ENCODE data around the gene SLC25A12.

The SLC25A12 gene, protein sequence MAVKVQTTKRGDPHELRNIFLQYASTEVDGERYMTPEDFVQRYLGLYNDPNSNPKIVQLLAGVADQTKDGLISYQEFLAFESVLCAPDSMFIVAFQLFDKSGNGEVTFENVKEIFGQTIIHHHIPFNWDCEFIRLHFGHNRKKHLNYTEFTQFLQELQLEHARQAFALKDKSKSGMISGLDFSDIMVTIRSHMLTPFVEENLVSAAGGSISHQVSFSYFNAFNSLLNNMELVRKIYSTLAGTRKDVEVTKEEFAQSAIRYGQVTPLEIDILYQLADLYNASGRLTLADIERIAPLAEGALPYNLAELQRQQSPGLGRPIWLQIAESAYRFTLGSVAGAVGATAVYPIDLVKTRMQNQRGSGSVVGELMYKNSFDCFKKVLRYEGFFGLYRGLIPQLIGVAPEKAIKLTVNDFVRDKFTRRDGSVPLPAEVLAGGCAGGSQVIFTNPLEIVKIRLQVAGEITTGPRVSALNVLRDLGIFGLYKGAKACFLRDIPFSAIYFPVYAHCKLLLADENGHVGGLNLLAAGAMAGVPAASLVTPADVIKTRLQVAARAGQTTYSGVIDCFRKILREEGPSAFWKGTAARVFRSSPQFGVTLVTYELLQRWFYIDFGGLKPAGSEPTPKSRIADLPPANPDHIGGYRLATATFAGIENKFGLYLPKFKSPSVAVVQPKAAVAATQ

DNA sequence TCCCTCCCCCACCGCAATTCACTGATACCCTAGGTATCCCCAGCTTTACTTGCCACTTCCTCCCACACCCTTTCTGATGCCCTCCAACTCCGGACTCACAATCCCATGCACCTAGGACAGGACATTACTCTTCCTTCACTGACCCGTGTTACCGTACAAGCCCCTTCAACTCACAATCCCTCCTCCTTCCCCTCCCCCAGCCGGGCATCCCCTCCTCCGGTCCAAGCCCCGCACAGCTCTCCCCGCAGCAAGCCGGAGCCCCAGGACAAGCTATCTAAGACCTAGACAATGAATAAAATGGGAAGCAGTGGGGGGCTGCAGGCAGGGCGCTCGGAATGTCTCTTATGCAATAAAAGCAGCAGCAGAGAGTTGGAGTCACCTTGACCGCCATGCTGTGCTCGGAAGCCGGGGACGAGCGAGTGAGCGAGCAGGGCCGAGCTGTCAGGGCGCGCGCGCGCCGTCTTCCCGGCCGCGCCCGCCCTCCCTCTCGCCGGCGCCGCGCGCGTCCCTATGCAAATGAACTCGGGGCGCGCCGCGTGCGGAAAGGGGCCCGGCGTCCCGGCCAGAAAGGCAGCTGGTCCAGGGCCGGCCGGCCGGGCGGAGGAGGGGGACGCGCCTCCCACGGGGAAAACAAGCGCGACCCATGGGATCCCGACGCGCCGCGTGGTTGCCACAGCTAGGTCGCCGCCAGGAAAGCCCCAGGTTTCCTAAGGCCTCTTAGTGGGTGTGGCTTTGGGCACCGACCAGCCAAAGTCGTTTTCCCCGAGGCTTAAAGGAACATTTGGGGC is at the start of gene SLC25A12:
TSS of gene SLC25A12 (minus strand) at position 421 of the 788 bp plus-strand sequence. CDS start at position 391, 30 bp downstream.
- Mint-ChIP-seq H3K4me1 (peaks cover 32% of the 10 kb centered on the region), H3K27me3 (no peaks in the 10 kb centered on the region), H3K4me3 (peak within 1 kb of the TSS; percentile 91), H3K9me3 (no peaks in the 10 kb centered on the region), H3K36me3 (ENCODE audit: low read depth) (peaks cover 14% of the 10 kb centered on the region), H3K27ac (peak within 1 kb of the TSS; percentile 79)
- DNase-seq (peak; percentile 82), ATAC-seq (peak; percentile 97)

DNA sequence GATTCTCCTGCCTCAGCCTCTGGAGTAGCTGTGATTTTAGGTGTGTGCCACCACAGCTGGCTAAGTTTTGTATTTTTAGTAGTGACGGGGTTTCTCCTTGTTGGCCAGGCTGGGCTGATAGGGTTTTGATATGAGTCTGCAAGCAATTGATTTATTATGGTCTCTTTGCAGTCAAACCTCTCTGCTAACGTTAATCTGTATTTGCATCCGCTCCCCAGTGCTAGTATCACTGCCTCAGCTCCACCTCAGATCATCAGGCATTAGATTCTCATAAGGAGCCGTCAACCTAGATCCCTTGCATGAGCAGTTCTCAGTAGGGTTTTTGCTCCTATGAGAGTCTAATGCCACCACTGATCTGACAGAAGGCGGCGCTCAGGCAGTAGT is 47.3 kb upstream of the SLC25A12 start:
- Mint-ChIP-seq H3K9me3 (no peaks in the 10 kb centered on the region), H3K27me3 (no peaks in the 10 kb centered on the region), H3K4me3 (no peak overlapping the region), H3K4me1 (peaks cover 24% of the 10 kb centered on the region), H3K36me3 (ENCODE audit: low read depth) (peaks cover 21% of the 10 kb centered on the region), H3K27ac (no peak overlapping the region)
- no peak for DNase-seq
- ATAC-seq: no peak

DNA sequence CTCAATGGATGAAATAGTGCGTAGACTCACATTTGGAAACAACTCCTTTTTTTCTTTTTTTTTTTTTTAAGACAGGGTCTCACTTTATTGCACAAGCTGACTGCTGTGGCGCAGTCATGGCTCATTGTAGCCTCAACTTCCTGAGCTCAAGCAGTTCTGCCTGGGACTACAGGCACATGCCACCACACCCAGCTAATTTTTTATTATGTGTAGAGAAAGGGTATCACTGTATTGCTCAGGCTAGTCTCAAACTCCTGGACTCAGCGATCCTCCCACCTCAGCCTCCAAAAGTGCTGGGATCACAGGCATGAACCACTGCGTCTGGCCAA is 45.7 kb upstream of the SLC25A12 start:
- H3K36me3 Mint-ChIP-seq (ENCODE audit: low read depth): peaks cover 23% of the 10 kb centered on the region
- DNase-seq (no peak), ATAC-seq (no peak)
- H3K27ac Mint-ChIP-seq: no peak overlapping the region
- H3K4me3 Mint-ChIP-seq: no peak overlapping the region
- no peaks in the 10 kb centered on the region for H3K27me3 Mint-ChIP-seq
- peaks cover 30% of the 10 kb centered on the region for H3K4me1 Mint-ChIP-seq
- no peaks in the 10 kb centered on the region for H3K9me3 Mint-ChIP-seq

DNA sequence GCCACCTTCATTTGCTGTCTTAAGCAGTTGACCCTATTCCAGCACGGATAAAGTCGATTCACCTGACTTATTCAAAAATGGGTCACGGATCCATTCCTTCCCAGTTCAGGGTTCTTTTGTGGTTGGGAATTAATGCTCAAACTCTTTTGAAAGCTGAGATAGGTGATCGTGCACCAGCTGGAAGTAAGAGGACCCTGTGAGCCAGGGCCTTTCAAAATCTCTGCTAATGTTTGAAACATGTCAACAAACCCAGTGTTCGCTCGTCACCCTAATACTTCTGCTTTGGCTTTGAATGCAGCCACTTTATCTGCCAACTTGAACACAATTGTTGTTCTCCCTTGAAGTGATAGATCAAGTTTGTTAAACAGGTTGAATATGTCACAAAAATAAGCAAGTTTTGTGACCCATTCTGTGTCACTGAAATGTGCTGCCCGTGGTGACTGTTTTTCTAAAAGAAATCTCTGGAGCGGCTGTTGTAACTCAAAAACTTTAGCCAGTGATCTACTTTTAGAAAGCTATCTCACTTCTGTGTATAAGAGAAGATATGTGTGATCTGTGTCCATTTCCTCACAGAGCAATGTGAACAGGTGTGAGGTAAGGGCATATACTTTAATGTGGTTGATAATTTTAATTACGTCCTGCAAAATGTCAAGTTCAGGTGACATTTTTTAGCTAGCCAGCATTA is 45.2 kb upstream of the SLC25A12 start:
- DNase-seq (no peak), ATAC-seq (no peak)
- Mint-ChIP-seq H3K4me1 (peaks cover 32% of the 10 kb centered on the region), H3K27ac (no peak overlapping the region), H3K4me3 (no peak overlapping the region), H3K27me3 (no peaks in the 10 kb centered on the region), H3K36me3 (ENCODE audit: low read depth) (peaks cover 27% of the 10 kb centered on the region), H3K9me3 (no peaks in the 10 kb centered on the region)

DNA sequence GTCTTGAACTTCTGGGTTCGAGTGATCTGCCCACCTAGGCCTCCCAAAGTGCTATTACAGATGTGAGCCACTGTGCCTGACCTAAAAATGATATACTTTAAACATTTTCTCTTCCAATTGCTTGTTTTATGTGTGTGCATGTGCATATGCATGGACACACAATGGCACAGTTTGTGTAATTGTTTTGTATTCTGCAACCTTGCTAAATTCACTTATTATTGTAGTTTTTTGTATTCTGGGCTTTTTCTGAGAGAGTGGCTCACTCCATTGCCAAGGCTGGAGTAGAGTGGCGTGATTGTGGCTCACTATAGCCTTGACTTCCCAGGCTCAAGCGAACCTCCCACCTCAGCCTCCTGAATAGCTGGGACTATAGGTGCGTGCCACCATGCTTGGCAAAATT is 36.3 kb upstream of the SLC25A12 start:
- ATAC-seq (no peak), DNase-seq (no peak)
- Mint-ChIP-seq H3K4me1 (peaks cover 39% of the 10 kb centered on the region), H3K27ac (no peak overlapping the region), H3K9me3 (no peaks in the 10 kb centered on the region), H3K4me3 (no peak overlapping the region), H3K36me3 (ENCODE audit: low read depth) (peaks cover 60% of the 10 kb centered on the region), H3K27me3 (no peaks in the 10 kb centered on the region)

DNA sequence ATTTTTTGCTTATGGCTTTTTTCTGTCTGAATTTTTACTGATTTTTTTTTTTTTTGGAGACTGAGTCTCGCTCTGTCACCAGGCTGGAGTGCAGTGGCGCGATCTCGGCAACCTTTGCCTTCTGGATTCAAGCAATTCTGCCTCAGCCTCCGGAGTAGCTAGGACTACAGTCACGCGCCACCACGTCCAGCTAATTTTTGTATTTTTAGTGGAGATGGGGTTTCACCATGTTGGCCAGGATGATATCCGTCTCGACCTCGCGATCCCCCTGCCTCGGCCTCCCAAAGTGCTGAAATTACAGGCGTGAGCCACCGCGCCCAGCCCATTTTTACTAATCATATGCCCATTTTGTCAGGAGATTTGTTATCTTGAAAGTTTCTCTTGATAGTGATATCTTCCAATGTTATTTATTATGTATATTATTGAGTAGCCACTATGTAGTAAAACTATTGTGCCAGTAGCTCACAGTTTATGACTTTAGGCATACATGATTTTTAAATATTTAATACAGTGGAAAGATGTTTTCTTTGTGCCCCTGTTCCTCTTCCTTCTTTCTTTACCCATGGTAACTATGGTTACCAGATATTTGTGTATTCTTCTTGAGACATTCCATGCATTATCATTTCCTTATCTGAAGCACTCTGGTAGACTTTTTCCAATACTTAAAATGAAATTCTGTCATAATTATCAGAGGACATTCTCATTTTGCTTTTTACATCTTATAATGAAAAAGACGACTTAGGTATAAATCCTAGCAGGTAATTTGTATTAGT is 30.3 kb upstream of the SLC25A12 start:
- H3K4me3 Mint-ChIP-seq: peak overlapping the region; percentile 100
- H3K4me1 Mint-ChIP-seq: peaks cover 46% of the 10 kb centered on the region
- H3K27me3 Mint-ChIP-seq: no peaks in the 10 kb centered on the region
- ATAC-seq (no peak), DNase-seq (no peak)
- no peaks in the 10 kb centered on the region for H3K9me3 Mint-ChIP-seq
- H3K27ac Mint-ChIP-seq: no peak overlapping the region
- H3K36me3 Mint-ChIP-seq (ENCODE audit: low read depth): peaks cover 30% of the 10 kb centered on the region

DNA sequence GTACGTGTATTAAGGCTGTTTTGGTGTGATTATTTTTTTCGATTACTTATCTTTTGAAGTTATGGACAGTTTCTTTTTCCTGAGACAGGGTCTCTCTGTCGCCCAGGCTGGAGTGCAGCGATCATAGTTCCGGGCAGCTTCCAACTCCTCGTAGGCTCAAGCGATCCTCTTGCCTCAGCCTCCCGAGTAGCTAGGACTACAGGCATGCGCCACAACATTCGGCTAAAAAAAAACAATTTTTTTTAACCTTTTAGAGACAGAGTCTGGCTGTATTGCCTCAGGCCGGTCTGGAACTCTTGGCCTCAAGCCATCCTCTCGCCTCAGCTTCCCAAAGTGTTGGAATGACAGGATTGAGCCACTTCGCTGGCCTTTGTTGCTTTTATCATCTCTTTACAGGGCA is 29.2 kb upstream of the SLC25A12 start:
- Mint-ChIP-seq H3K9me3 (no peaks in the 10 kb centered on the region), H3K27me3 (no peaks in the 10 kb centered on the region), H3K4me3 (peak overlapping the region; percentile 100), H3K36me3 (ENCODE audit: low read depth) (peaks cover 25% of the 10 kb centered on the region), H3K27ac (peak overlapping the region; percentile 99), H3K4me1 (peaks cover 37% of the 10 kb centered on the region)
- DNase-seq (no peak), ATAC-seq (no peak)

DNA sequence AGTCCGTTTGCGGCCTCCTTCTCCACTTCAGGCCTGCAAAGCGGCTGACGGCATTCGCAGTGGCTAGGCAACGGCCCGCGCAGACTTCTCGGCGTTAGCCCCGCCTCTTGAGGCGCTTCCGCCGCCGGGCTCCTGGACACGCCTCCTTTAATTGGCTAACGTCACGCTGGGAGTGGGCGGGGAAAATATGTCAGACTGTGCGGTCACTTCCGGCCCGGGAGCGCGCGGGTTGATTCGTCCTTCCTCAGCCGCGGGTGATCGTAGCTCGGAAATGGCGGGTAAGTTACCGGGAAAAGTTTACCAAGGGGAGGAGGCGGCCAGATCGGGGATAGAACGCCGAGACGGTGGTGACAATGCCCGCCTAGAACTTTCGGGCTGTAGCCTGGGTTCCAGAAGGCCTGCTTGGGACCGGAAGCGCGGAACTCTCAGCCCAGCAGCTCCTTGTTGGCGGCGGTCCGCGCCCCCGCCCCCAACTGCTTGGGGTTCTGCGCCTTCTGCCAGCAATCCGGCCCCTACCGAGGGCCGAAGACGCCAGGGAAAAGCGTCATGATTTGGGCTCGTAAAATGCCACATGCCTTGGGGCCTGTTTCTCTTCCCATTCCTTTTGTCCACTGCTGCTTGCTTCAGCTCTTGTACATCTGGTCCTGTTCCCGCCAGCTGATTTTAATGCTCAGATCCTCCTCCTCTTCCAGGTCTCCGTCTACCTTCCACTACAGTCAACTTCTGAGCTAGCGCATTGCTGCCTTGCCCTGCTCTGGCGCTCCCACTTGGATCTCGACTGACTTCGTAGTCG is 28.4 kb upstream of the SLC25A12 start, which contains the start of gene HAT1:
TSS of gene HAT1 (plus strand) at position 232 of the 793 bp plus-strand sequence. CDS start at position 272, 40 bp downstream.
- peaks cover 37% of the 10 kb centered on the region for H3K4me1 Mint-ChIP-seq
- peak within 1 kb of the TSS; percentile 99 for H3K27ac Mint-ChIP-seq
- H3K36me3 Mint-ChIP-seq (ENCODE audit: low read depth): peaks cover 20% of the 10 kb centered on the region
- peak within 1 kb of the TSS; percentile 100 for H3K4me3 Mint-ChIP-seq
- H3K9me3 Mint-ChIP-seq: no peaks in the 10 kb centered on the region
- no peaks in the 10 kb centered on the region for H3K27me3 Mint-ChIP-seq
- ATAC-seq: peak; percentile 95
- peak; percentile 98 for DNase-seq

DNA sequence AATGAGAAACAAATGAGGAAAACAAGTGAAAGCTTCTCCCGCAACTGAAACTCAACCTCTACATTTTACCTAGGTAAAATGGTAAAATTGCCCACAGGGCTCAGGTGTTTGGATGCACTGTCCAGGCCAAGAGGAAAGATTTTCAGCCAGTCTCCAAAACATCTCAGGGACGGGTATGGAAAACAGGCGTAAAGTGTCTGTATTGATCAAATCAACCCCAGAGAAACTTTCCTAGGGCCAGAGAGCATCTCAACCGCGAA is 27.9 kb upstream of the SLC25A12 start:
- Mint-ChIP-seq H3K4me1 (peaks cover 33% of the 10 kb centered on the region), H3K36me3 (ENCODE audit: low read depth) (peaks cover 15% of the 10 kb centered on the region), H3K9me3 (no peaks in the 10 kb centered on the region), H3K27me3 (no peaks in the 10 kb centered on the region), H3K4me3 (peak overlapping the region; percentile 100), H3K27ac (peak overlapping the region; percentile 99)
- no peak for ATAC-seq
- DNase-seq: no peak

DNA sequence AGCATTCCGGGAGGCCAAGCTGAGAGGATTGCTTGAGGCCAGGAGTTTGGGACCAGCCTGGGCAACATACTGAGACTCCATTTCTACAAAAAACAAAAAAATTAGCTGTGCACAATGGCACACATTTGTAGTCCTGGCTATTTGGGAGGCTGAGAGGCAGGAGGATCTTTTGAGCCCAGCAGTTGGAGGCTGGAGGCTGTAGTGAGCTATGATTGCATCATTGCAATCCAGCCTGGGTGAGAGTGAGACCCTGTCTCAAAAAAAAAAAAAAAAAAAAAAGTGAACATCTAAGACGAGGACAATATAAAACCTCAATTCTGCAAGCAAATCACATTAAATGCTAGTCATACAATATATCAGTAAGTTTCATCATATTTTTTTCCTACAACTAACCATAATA is 25.4 kb upstream of the SLC25A12 start:
- no peak overlapping the region for H3K27ac Mint-ChIP-seq
- no peak overlapping the region for H3K4me3 Mint-ChIP-seq
- no peaks in the 10 kb centered on the region for H3K27me3 Mint-ChIP-seq
- peaks cover 20% of the 10 kb centered on the region for H3K4me1 Mint-ChIP-seq
- DNase-seq: no peak
- no peak for ATAC-seq
- H3K9me3 Mint-ChIP-seq: no peaks in the 10 kb centered on the region
- no peaks in the 10 kb centered on the region for H3K36me3 Mint-ChIP-seq (ENCODE audit: low read depth)

DNA sequence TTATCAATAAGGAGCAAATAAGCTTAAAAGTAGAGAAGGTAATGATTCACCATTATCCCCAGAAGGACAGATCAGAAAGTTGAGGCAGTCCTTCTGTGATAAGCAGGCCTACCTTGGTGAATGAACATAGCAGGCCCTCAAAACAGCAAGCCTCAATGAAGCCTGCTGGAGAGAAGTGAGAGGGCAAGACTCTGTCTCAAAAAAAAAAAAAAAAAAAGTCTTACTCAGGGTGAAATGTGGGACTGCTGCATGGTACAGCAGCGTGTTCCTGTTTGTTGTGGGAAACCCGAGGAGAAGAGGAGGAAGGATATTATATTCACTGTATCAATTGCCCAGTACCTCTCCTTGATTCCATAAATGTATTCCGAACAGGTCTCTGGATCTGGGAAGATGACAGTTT is 19.5 kb upstream of the SLC25A12 start:
- no peaks in the 10 kb centered on the region for H3K9me3 Mint-ChIP-seq
- no peaks in the 10 kb centered on the region for H3K36me3 Mint-ChIP-seq (ENCODE audit: low read depth)
- DNase-seq: no peak
- H3K4me1 Mint-ChIP-seq: no peaks in the 10 kb centered on the region
- H3K4me3 Mint-ChIP-seq: no peak overlapping the region
- H3K27ac Mint-ChIP-seq: no peak overlapping the region
- ATAC-seq: no peak
- no peaks in the 10 kb centered on the region for H3K27me3 Mint-ChIP-seq

DNA sequence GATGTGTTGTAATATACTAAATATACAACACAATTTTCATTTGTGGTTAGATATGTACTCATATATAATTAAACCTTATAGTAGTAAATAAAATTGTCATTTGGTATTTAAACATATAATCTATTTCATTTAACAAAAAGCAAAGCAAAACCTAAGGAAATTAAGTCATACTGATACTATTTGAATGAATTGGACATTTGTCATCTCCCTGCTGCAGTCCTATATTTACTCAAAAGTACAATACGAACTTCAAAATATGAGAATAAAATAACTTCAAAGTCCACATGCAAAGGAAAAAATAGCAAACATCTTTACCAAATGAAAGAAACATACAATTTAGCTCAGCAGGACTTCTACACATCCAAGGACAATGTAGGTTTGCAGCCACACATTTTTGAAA is 16.4 kb upstream of the SLC25A12 start:
- H3K4me3 Mint-ChIP-seq: no peak overlapping the region
- H3K4me1 Mint-ChIP-seq: no peaks in the 10 kb centered on the region
- H3K36me3 Mint-ChIP-seq (ENCODE audit: low read depth): no peaks in the 10 kb centered on the region
- no peaks in the 10 kb centered on the region for H3K27me3 Mint-ChIP-seq
- ATAC-seq (no peak), DNase-seq (no peak)
- no peaks in the 10 kb centered on the region for H3K9me3 Mint-ChIP-seq
- H3K27ac Mint-ChIP-seq: no peak overlapping the region

DNA sequence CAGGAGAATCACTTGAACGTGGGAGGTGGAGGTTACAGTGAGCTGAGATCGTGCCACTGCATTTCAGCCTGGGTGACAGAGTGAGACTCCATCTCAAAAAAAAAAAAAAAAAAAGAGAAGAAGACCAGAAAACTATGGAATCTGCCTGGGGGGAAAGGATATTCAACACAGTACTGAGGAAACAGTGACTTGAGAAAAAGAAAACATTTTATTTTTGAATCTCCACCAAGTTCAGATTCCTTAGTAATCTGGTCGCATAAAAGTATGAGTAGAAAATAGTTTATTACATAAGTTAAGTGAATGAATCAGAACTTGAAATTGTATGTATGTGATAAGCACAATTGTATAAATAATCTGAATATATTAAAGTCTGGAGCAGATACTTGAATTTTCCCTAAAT is 15.2 kb upstream of the SLC25A12 start:
- Mint-ChIP-seq H3K27ac (no peak overlapping the region), H3K27me3 (peaks cover 4% of the 10 kb centered on the region), H3K9me3 (no peaks in the 10 kb centered on the region), H3K4me3 (no peak overlapping the region), H3K36me3 (ENCODE audit: low read depth) (no peaks in the 10 kb centered on the region), H3K4me1 (no peaks in the 10 kb centered on the region)
- no peak for ATAC-seq
- no peak for DNase-seq
